ENCODE measurements around the gene SLC26A4.

DNA sequence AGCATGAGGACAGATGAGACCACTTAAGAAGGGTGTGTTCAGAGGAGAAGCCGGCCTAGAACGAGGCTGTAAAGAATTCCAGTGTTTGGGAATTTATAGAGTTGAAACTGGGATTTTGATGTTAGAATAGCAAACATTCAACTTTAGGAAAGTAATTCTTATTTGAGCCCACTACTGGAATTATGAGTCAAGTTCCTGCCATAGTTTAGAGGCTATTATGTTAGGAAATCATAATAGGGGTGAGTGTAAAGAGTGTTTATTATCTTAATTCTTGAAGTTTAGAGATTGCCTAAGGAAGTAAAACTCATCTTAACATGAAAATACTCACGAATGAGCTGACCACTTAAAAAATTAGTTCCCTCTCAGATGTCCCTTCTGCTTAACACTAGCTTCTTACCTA lies 85.4 kb downstream of the SLC26A4 start:
- TF ChIP-seq CTCF (IDR thresholded peaks at IDR 0.05 in 2 of 3, conservative IDR thresholded peaks at IDR 0.05 in 1 of 3; ENCODE audit: control insufficient read depth in 2 of 3, extremely low read depth in 1 of 3, insufficient read depth in 1 of 3, low read depth in 3 of 3, low read length in 3 of 3) (no peak), POLR2A (IDR thresholded peaks at IDR 0.05; ENCODE audit: low read depth, low read length) (no peak), ZNF274 (IDR thresholded peaks at IDR 0.05; ENCODE audit: insufficient read depth, insufficient read length) (no peak), BHLHE40 (IDR thresholded peaks at IDR 0.05; ENCODE audit: borderline replicate concordance in 1 of 2, low read depth in 2 of 2, low read length in 1 of 2) (no peak), EP300 (IDR thresholded peaks at IDR 0.05; ENCODE audit: borderline replicate concordance in 1 of 2, control insufficient read depth in 1 of 2, low read depth in 2 of 2, low read length in 2 of 2) (no peak)
- TF ChIP-seq, protein P1, sequence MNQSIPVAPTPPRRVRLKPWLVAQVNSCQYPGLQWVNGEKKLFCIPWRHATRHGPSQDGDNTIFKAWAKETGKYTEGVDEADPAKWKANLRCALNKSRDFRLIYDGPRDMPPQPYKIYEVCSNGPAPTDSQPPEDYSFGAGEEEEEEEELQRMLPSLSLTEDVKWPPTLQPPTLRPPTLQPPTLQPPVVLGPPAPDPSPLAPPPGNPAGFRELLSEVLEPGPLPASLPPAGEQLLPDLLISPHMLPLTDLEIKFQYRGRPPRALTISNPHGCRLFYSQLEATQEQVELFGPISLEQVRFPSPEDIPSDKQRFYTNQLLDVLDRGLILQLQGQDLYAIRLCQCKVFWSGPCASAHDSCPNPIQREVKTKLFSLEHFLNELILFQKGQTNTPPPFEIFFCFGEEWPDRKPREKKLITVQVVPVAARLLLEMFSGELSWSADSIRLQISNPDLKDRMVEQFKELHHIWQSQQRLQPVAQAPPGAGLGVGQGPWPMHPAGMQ (IDR thresholded peaks at IDR 0.05; ENCODE audit: borderline replicate concordance): no peak
